GM19397 (cell line): ENCODE data around the gene LRRC53.

Experiments
- ATAC-seq: cut with Tn5 transposase; IDR thresholded peaks from one replicate; pipeline ENCODE4 v1.9.1; 2021; ENCODE audit warnings: mild to moderate bottlenecking, moderate library complexity; ENCODE audit not compliant: unreplicated experiment

Gene LRRC53

GRCh38 chr1:74452035-74452434 is 60.4 kb downstream of the LRRC53 start:
- no peak for ATAC-seq

- ATAC-seq: no peak
Measured at GRCh38 chr1:74437035-74437434, 75.4 kb downstream of the LRRC53 start.

- ATAC-seq: no peak
Measured at GRCh38 chr1:74436078-74436477, 76.3 kb downstream of the LRRC53 start.

- ATAC-seq: no peak
Measured at GRCh38 chr1:74434321-74434720, 78.1 kb downstream of the LRRC53 start.

- ATAC-seq: no peak
Measured at GRCh38 chr1:74432325-74432724, 80.1 kb downstream of the LRRC53 start.

- ATAC-seq: no peak
Measured at GRCh38 chr1:74431531-74431930, 80.9 kb downstream of the LRRC53 start.

- ATAC-seq: no peak
Measured at GRCh38 chr1:74430342-74430934, 82.0 kb downstream of the LRRC53 start.

GRCh38 chr1:74429580-74429979 is 82.8 kb downstream of the LRRC53 start:
- no peak for ATAC-seq

GRCh38 chr1:74427681-74428080 is 84.7 kb downstream of the LRRC53 start:
- ATAC-seq: no peak

- ATAC-seq: no peak
Measured at GRCh38 chr1:74426208-74426937, 86.0 kb downstream of the LRRC53 start.

GRCh38 chr1:74425676-74426075 is 86.7 kb downstream of the LRRC53 start:
- ATAC-seq: no peak

- no peak for ATAC-seq
Measured at GRCh38 chr1:74423471-74423870, 88.9 kb downstream of the LRRC53 start.

- ATAC-seq: no peak
Measured at GRCh38 chr1:74422421-74423292, 89.8 kb downstream of the LRRC53 start.

GRCh38 chr1:74420467-74420866 is 91.9 kb downstream of the LRRC53 start:
- ATAC-seq: no peak
